Peyer's patch (tissue), 4 donors: ENCODE measurements around the gene NFYA.

Experiments
- CTCF ChIP-seq, 6 experiments: fragments of 450-650 bp in 4 of 6; fragments of 200-600 bp in 2 of 6; sonication (generic) in 1 of 6; IDR thresholded peaks; one replicate each; pipeline ENCODE4 v1.5.1; 2017 to 2019; ENCODE audit warnings: antibody characterized with exemption in 6 of 6, mild to moderate bottlenecking in 3 of 6, moderate library complexity in 1 of 6
- POLR2A ChIP-seq, 2 donors: fragments of 450-650 bp; IDR thresholded peaks; one replicate each; pipeline ENCODE4 v1.5.1; 2017; ENCODE audit warnings: antibody characterized with exemption in 2 of 2, mild to moderate bottlenecking in 2 of 2, moderate library complexity in 2 of 2

- TF ChIP-seq CTCF (IDR thresholded peaks at IDR 0.05) (no peak), POLR2A (IDR thresholded peaks at IDR 0.05) (no peak)
Observed at GRCh38 chr6:41043151-41043550, 29.6 kb upstream of the NFYA start.
